GM21367 (cell line): Measurements from ENCODE around the gene PRDM10.

Experiments used
- ATAC-seq: cut with Tn5 transposase; IDR thresholded peaks from one replicate; pipeline ENCODE4 v1.9.1; 2021; ENCODE audit not compliant: unreplicated experiment

Gene PRDM10

GRCh38 chr11:129852125-129852740 lies 150.4 kb downstream of the PRDM10 start:
- no peak for ATAC-seq
